Panc1 (cell line): Measurements from ENCODE around the gene TMEM217. TPM values are rescaled to one million over a fixed set of nuclear protein-coding genes. Genes with fewer than 3 reads are reported as not detected.

ENCODE experiments used
- ATAC-seq: fragments of 200-7000 bp; cut with Tn5 transposase; 2 replicates; pipeline ENCODE4 v1.9.1; 2020; ENCODE audit warnings: mild to moderate bottlenecking, moderate library complexity
- BruUV-seq: library from RNA; stranded (reverse); fragments of 400-500 nt; replicated peaks from 2 replicates; lab custom pipeline; 2021; lab: Mats Ljungman, UMichigan
- CTCF ChIA-PET: fragments of 300-600 bp; sonication (Branson Sonifier 250); formaldehyde crosslinking; loops from one replicate; lab custom pipeline; 2022; ENCODE audit warnings: antibody characterized with exemption; lab: Charles Lee
- POLR2A ChIA-PET: fragments of 300-600 bp; sonication (Branson Sonifier 250); formaldehyde crosslinking; loops from one replicate; lab custom pipeline; 2022; ENCODE audit warnings: antibody characterized with exemption; lab: Charles Lee
- DNase-seq: peaks from one replicate; pipeline ENCODE4 v3.0.0-alpha.2; 2010; ENCODE audit warnings: low read depth, low spot score
- H3K27ac ChIP-seq: 2 replicates; pipeline ENCODE4 v1.5.1; 2011; ENCODE audit warnings: mild to moderate bottlenecking, low read length, inconsistent platforms
- H3K27me3 ChIP-seq: fragments of 200-500 bp; sonication (Bioruptor generic); 2 replicates; pipeline ENCODE4 v1.6.0; 2014; ENCODE audit warnings: low read length, inconsistent platforms; ENCODE audit not compliant: control insufficient read depth, insufficient read depth
- H3K36me3 ChIP-seq: fragments of 200-500 bp; sonication (Bioruptor generic); 2 replicates; pipeline ENCODE4 v1.5.1; 2014; ENCODE audit warnings: inconsistent platforms, mild to moderate bottlenecking, low read length, moderate library complexity; ENCODE audit not compliant: control insufficient read depth, insufficient read depth
- H3K4me1 ChIP-seq: 2 replicates; pipeline ENCODE4 v1.5.1; 2011; ENCODE audit warnings: inconsistent platforms, mild to moderate bottlenecking, low read length, moderate library complexity; ENCODE audit not compliant: control insufficient read depth, insufficient read depth
- H3K4me3 ChIP-seq, 2 experiments: 2 replicates each; pipeline ENCODE4 v1.5.1; 2011 to 2012; ENCODE audit warnings: low read depth in 2 of 2, low read length in 2 of 2, mild to moderate bottlenecking in 2 of 2, inconsistent platforms in 1 of 2, moderate library complexity in 1 of 2
- H3K9me3 ChIP-seq: fragments of 200-500 bp; sonication (Bioruptor generic); 2 replicates; pipeline ENCODE4 v1.5.1; 2014; ENCODE audit warnings: low read depth, mild to moderate bottlenecking, inconsistent platforms, low read length, moderate library complexity; ENCODE audit not compliant: control insufficient read depth, insufficient read depth
- POLR2AphosphoS5 ChIP-seq: IDR thresholded peaks from 2 replicates; pipeline ENCODE4 v1.6.1; 2012; ENCODE audit warnings: mild to moderate bottlenecking, low read depth, low read length, moderate library complexity
- SIN3A ChIP-seq: IDR thresholded peaks from 2 replicates; pipeline ENCODE4 v1.6.1; 2012; ENCODE audit warnings: low read depth, mild to moderate bottlenecking, low read length, moderate library complexity, borderline replicate concordance; ENCODE audit not compliant: insufficient read depth
- TCF7L2 ChIP-seq: IDR thresholded peaks from 2 replicates; pipeline ENCODE4 v1.6.1; 2011; ENCODE audit warnings: mild to moderate bottlenecking, low read depth, low read length, inconsistent platforms
- in situ Hi-C: cut with HindIII; loops from 2 replicates; pipeline ENCODE4 v1.10.0; 2016; ENCODE audit warnings: low sequenced_read_pairs, low pct_unique_long_range_greater_than_20kb
- intact Hi-C: fragments of 100-400 bp; cut with micrococcal nuclease; formaldehyde crosslinking; loops from one replicate; pipeline ENCODE4 v1.10.0; 2022; ENCODE audit not compliant: unreplicated experiment
- total RNA-seq: library from RNA; stranded (reverse); gene quantifications from one replicate; pipeline ENCODE4 v1.2.1, GENCODE V29; 2021; ENCODE audit not compliant: unreplicated experiment
- TF ChIP-seq, protein P1 (sequence below), 2 experiments: IDR thresholded peaks; 2 replicates each; pipeline ENCODE4 v1.6.1; 2011 to 2012; ENCODE audit warnings: low read depth in 2 of 2, control low read depth in 1 of 2, low read length in 1 of 2, mild to moderate bottlenecking in 1 of 2, moderate library complexity in 1 of 2; ENCODE audit not compliant: insufficient read depth in 1 of 2
- TF ChIP-seq, protein P2 (sequence below): fragments of 450-650 bp; IDR thresholded peaks from 2 replicates; pipeline ENCODE4 v1.5.1; 2017; ENCODE audit warnings: mild to moderate bottlenecking

The TMEM217 gene
- total RNA-seq, 1 experiment from 2014 or later: 4.0 TPM

DNA sequence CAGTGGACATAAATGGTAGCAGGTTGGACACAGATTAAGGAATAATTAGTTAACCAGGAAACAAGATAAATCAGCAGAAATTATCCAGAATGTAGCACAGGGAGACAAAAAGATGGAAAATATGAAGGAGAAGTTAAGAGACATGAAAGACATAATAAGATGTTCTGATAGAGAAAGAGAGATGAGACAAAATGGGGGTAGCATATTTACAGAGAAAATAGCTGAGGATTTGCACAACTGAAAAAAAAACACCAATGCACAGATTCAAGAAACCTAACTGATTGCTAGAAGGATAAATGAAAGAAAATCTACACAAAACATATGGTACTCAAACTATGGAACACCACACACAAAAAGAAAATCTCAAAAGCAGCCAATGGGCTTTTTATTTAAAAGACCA lies 35.0 kb downstream of the TMEM217 start:
- ChIA-PET CTCF (interaction anchor here (0.7 kb wide), 1 partner anchor 93 kb away, joined by 3 read pairs; no protein-coding TSS in a partner anchor), POLR2A (no interaction called here)
- BruUV-seq: no TSS peak
- TF ChIP-seq, protein P1, sequence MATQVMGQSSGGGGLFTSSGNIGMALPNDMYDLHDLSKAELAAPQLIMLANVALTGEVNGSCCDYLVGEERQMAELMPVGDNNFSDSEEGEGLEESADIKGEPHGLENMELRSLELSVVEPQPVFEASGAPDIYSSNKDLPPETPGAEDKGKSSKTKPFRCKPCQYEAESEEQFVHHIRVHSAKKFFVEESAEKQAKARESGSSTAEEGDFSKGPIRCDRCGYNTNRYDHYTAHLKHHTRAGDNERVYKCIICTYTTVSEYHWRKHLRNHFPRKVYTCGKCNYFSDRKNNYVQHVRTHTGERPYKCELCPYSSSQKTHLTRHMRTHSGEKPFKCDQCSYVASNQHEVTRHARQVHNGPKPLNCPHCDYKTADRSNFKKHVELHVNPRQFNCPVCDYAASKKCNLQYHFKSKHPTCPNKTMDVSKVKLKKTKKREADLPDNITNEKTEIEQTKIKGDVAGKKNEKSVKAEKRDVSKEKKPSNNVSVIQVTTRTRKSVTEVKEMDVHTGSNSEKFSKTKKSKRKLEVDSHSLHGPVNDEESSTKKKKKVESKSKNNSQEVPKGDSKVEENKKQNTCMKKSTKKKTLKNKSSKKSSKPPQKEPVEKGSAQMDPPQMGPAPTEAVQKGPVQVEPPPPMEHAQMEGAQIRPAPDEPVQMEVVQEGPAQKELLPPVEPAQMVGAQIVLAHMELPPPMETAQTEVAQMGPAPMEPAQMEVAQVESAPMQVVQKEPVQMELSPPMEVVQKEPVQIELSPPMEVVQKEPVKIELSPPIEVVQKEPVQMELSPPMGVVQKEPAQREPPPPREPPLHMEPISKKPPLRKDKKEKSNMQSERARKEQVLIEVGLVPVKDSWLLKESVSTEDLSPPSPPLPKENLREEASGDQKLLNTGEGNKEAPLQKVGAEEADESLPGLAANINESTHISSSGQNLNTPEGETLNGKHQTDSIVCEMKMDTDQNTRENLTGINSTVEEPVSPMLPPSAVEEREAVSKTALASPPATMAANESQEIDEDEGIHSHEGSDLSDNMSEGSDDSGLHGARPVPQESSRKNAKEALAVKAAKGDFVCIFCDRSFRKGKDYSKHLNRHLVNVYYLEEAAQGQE (IDR thresholded peaks at IDR 0.05; ENCODE audit: insufficient read depth in 1 of 2, low read depth in 2 of 2, low read length in 1 of 2): no peak
- TF ChIP-seq, protein P2, sequence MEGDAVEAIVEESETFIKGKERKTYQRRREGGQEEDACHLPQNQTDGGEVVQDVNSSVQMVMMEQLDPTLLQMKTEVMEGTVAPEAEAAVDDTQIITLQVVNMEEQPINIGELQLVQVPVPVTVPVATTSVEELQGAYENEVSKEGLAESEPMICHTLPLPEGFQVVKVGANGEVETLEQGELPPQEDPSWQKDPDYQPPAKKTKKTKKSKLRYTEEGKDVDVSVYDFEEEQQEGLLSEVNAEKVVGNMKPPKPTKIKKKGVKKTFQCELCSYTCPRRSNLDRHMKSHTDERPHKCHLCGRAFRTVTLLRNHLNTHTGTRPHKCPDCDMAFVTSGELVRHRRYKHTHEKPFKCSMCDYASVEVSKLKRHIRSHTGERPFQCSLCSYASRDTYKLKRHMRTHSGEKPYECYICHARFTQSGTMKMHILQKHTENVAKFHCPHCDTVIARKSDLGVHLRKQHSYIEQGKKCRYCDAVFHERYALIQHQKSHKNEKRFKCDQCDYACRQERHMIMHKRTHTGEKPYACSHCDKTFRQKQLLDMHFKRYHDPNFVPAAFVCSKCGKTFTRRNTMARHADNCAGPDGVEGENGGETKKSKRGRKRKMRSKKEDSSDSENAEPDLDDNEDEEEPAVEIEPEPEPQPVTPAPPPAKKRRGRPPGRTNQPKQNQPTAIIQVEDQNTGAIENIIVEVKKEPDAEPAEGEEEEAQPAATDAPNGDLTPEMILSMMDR: no peak
- TF ChIP-seq POLR2AphosphoS5 (no peak), SIN3A (no peak), TCF7L2 (no peak)
- peaks cover 10% of the 10 kb centered on the region; the same call in 1 of the 2 replicates for H3K4me1 ChIP-seq
- H3K27me3 ChIP-seq: no peaks in the 10 kb centered on the region
- H3K4me3 ChIP-seq: peak overlapping the region; percentile 68 to 74
- H3K36me3 ChIP-seq: no peaks in the 10 kb centered on the region
- no peaks in the 10 kb centered on the region for H3K9me3 ChIP-seq
- in situ Hi-C loops (no loop called here), intact Hi-C loops (no loop called here)
- DNase-seq (no peak), ATAC-seq (no peak)
- H3K27ac ChIP-seq: no peak overlapping the region

DNA sequence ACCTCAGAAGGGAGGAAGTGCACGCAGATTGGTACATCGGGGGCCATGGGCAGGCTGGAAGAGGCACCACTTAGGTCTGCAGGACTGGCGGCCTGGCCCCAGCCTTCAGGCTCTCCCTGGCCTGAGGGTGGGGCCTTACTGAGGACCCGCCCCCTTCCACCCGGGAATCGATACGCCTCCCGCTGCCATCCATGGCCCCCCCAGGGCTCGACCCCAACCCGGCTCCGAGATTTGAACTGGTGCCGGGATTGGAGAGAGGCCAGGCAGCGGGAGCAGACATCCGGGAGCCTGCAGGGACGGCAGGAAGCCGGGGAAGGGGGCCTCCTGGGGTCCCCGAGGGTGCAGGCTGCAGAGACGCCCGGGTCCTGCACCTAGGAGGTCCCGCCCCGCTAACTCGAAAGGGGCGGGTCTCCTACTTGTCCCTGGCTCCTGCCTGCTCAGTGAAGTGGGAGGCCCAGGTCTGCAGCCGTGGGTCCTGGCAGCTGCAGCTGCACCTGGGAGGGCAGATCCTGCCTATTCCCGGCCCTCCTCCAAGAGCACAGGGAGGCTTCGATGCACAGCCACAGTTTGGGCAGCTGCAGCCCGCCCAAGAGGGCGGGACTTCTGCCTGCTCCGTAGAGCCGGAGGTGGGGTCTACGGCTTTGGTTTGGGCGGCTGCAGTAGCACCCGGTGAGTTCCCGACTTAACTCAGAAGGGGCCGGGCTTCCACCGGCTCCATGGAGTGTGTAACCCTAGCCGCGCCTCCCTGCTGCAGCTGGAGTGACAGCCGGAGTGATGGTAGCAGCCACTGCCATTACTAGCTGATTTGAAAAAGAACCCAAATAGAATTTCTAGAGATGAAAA lies 35.6 kb downstream of the TMEM217 start:
- intact Hi-C loops: no loop called here
- Histone ChIP-seq H3K27ac (peak overlapping the region; percentile 56), H3K9me3 (no peaks in the 10 kb centered on the region), H3K36me3 (no peaks in the 10 kb centered on the region), H3K4me1 (peaks cover 10% of the 10 kb centered on the region; the same call in 1 of the 2 replicates), H3K4me3 (peak overlapping the region; percentile 68 to 74), H3K27me3 (no peaks in the 10 kb centered on the region)
- TF ChIP-seq, protein P2: no peak
- TF ChIP-seq POLR2AphosphoS5: no peak
- no peak for TF ChIP-seq TCF7L2
- TF ChIP-seq SIN3A: no peak
- TF ChIP-seq, protein P1 (IDR thresholded peaks at IDR 0.05; ENCODE audit: insufficient read depth in 1 of 2, low read depth in 2 of 2, low read length in 1 of 2): no peak
- in situ Hi-C loops: no loop called here
- no peak for DNase-seq
- ChIA-PET CTCF (interaction anchor here (0.7 to 1.4 kb wide), 3 partner anchors 12 to 205 kb away, joined by 3 to 6 read pairs (median 4); no protein-coding TSS in a partner anchor), POLR2A (interaction anchor here (0.6 to 1.0 kb wide), 2 partner anchors 53 to 103 kb away, joined by 3 read pairs; partner anchors contain the start of gene PIM1)
- peak; percentile 98 for ATAC-seq
- BruUV-seq: no TSS peak
